K562 (cell line): Measurements from ENCODE around the gene ZFP36. TPM values are rescaled to one million over a fixed set of nuclear protein-coding genes. Genes with fewer than 3 reads are reported as not detected.

ENCODE experiments used
- ATAC-seq: fragments of 200-7000 bp; cut with Tn5 transposase; 3 replicates; pipeline ENCODE4 v1.9.1; 2020; ENCODE audit warnings: moderate library complexity
- BruUV-seq: library from RNA; stranded (reverse); fragments of 400-500 nt; replicated peaks from 2 replicates; lab custom pipeline; 2021; lab: Mats Ljungman, UMichigan
- CTCF ChIA-PET: fragments of 300-600 bp; formaldehyde crosslinking; extraction: SDS; loops from one replicate; lab custom pipeline; 2021; ENCODE audit warnings: low intra/inter-chr PET ratio; lab: Yijun Ruan, JAX
- POLR2A ChIA-PET: fragments of 300-600, 350-650 bp; sonication (Branson Sonifier 250); formaldehyde crosslinking; extraction: SDS; loops from one replicate; lab custom pipeline; 2021; ENCODE audit warnings: antibody characterized with exemption, inconsistent platforms; lab: Yijun Ruan, JAX
- DNase-seq, 4 experiments: peaks; one replicate each; pipeline versions ENCODE4 v3.0.0 to v3.0.0-alpha.2; 2011 to 2018; ENCODE audit warnings: low spot score in 3 of 4, mixed read lengths in 3 of 4; ENCODE audit errors: extremely low read depth in 1 of 4
- FAIRE-seq: peaks from 2 replicates; lab custom pipeline; 2011; peaks lifted over from hg19 to GRCh38; lab: Jason Lieb, UNC
- H2AFZ ChIP-seq: 2 replicates; pipeline ENCODE4 v1.6.0; 2011; ENCODE audit warnings: low read depth, low read length, control low read depth, inconsistent platforms
- H3K27ac ChIP-seq: fragments of 200-600 bp; 3 replicates; pipeline ENCODE4 v1.8.0; 2011; ENCODE audit warnings: low read depth, mild to moderate bottlenecking, control low read depth, inconsistent platforms, low read length, moderate library complexity, mixed read lengths; ENCODE audit errors: extremely low read depth
- H3K27me3 ChIP-seq, 2 experiments: fragments of 300-600 bp in 1 of 2; 2 replicates in 1 of 2; 3 replicates in 1 of 2; pipeline versions ENCODE4 v1.6.0 to v1.8.0; 2011; ENCODE audit warnings: inconsistent platforms in 2 of 2, low read length in 2 of 2, mild to moderate bottlenecking in 1 of 2, mixed read lengths in 1 of 2, moderate library complexity in 1 of 2; ENCODE audit not compliant: control insufficient read depth in 2 of 2, insufficient read depth in 2 of 2
- H3K36me3 ChIP-seq: fragments of 300-600 bp; 3 replicates; pipeline ENCODE4 v1.8.0; 2011; ENCODE audit warnings: mild to moderate bottlenecking, low read length, inconsistent platforms; ENCODE audit not compliant: control insufficient read depth, insufficient read depth
- H3K4me1 ChIP-seq, 2 experiments: fragments of 200-600 bp in 1 of 2; replicated peaks in 1 of 2; 2 replicates in 1 of 2; 3 replicates in 1 of 2; pipeline versions ENCODE4 v1.5.1 to v1.8.0; 2011; ENCODE audit warnings: inconsistent platforms in 2 of 2, low read length in 2 of 2, mild to moderate bottlenecking in 1 of 2, mixed read lengths in 1 of 2, moderate library complexity in 1 of 2; ENCODE audit not compliant: control insufficient read depth in 2 of 2, insufficient read depth in 2 of 2
- H3K4me2 ChIP-seq: 2 replicates; pipeline ENCODE4 v1.6.1; 2011; ENCODE audit warnings: low read length, control low read depth, inconsistent platforms, mixed read lengths; ENCODE audit not compliant: insufficient read depth
- H3K4me3 ChIP-seq: fragments of 200-600 bp; sonication (generic), shearing (Covaris generic); 2 replicates; pipeline ENCODE4 v1.5.1; 2016; ENCODE audit warnings: control low read depth, inconsistent platforms
- H3K79me2 ChIP-seq: fragments of 200-600 bp; 3 replicates; pipeline ENCODE4 v1.8.0; 2011; ENCODE audit warnings: low read length, inconsistent platforms; ENCODE audit not compliant: control insufficient read depth, insufficient read depth
- H3K9ac ChIP-seq, 2 experiments: 2 replicates each; pipeline versions ENCODE4 v1.6.0 to v1.6.1; 2011; ENCODE audit warnings: low read depth in 2 of 2, low read length in 2 of 2, control low read depth in 1 of 2, inconsistent platforms in 1 of 2, mild to moderate bottlenecking in 1 of 2, mixed read lengths in 1 of 2; ENCODE audit not compliant: insufficient read depth in 1 of 2
- H3K9me1 ChIP-seq: one replicate; pipeline ENCODE4 v1.6.0; 2011; ENCODE audit warnings: inconsistent platforms, mild to moderate bottlenecking, low read length, moderate library complexity; ENCODE audit not compliant: control insufficient read depth, insufficient read depth
- H3K9me3 ChIP-seq: replicated peaks from 2 replicates; pipeline ENCODE4 v1.5.1; 2011; ENCODE audit warnings: low read depth, low read length, inconsistent platforms; ENCODE audit not compliant: control insufficient read depth, insufficient read depth
- H4K20me1 ChIP-seq: replicated peaks from 2 replicates; pipeline ENCODE4 v1.6.1; 2011; ENCODE audit warnings: low read length, inconsistent platforms, mixed read lengths; ENCODE audit not compliant: control insufficient read depth, insufficient read depth
- BCOR ChIP-seq: fragments of 450-650 bp; IDR thresholded peaks from 2 replicates; pipeline ENCODE4 v1.6.1; 2016
- CBX1 ChIP-seq: sonication (generic); IDR thresholded peaks from 2 replicates; pipeline ENCODE4 v1.6.1; 2016; ENCODE audit warnings: antibody characterized with exemption, low read depth, mild to moderate bottlenecking
- CTBP1 ChIP-seq: fragments of 450-650 bp; IDR thresholded peaks from 2 replicates; pipeline ENCODE4 v1.6.1; 2016; ENCODE audit warnings: borderline replicate concordance
- ERF ChIP-seq: fragments of 450-650 bp; formaldehyde crosslinking; IDR thresholded peaks from 2 replicates; pipeline ENCODE4 v1.4.0; 2020; ENCODE audit warnings: mild to moderate bottlenecking, mixed read lengths
- FOSL1 ChIP-seq: fragments of 200-800 bp; sonication (Bioruptor generic); conservative IDR thresholded peaks from 2 replicates; pipeline ENCODE4 v1.6.1; 2016; ENCODE audit warnings: missing genetic modification characterization, missing compliant biosample characterization
- HNRNPUL1 ChIP-seq: fragments of 200-400 bp; formaldehyde crosslinking; IDR thresholded peaks from 2 replicates; pipeline ENCODE4 v1.6.1; 2017; ENCODE audit warnings: low read length
- KDM4B ChIP-seq, 2 experiments: fragments of 450-650 bp in 1 of 2; sonication (generic) in 1 of 2; IDR thresholded peaks; 2 replicates each; pipeline ENCODE4 v1.6.1; 2016 to 2017; ENCODE audit warnings: borderline replicate concordance in 2 of 2, antibody characterized with exemption in 1 of 2, low read depth in 1 of 2, mild to moderate bottlenecking in 1 of 2
- MAFF ChIP-seq: IDR thresholded peaks from 2 replicates; pipeline ENCODE4 v1.6.1; 2012; ENCODE audit warnings: low read length, improper control_type of control experiment
- MYNN ChIP-seq, 2 experiments: sonication (generic); formaldehyde crosslinking in 1 of 2; IDR thresholded peaks; 2 replicates each; pipeline versions ENCODE4 v1.5.0 to v1.6.1; 2016 to 2020; ENCODE audit warnings: antibody characterized with exemption in 1 of 2, missing genetic modification reagents in 1 of 2
- PHF20 ChIP-seq: fragments of 450-650 bp; IDR thresholded peaks from 2 replicates; pipeline ENCODE4 v1.6.1; 2018; ENCODE audit not compliant: partially characterized antibody
- PHF21A ChIP-seq: fragments of 450-650 bp; IDR thresholded peaks from 2 replicates; pipeline ENCODE4 v1.6.1; 2017; ENCODE audit warnings: low read depth, borderline replicate concordance
- POLR2G ChIP-seq: fragments of 200-400 bp; formaldehyde crosslinking; IDR thresholded peaks from 2 replicates; pipeline ENCODE4 v1.6.1; 2017; ENCODE audit warnings: low read depth, mild to moderate bottlenecking, antibody characterized with exemption, low read length, moderate library complexity
- PPARD ChIP-seq: fragments of 250-450 bp; sonication (Bioruptor Pico); IDR thresholded peaks from 2 replicates; pipeline ENCODE4 v1.8.0; 2022; ENCODE audit warnings: inconsistent platforms, mild to moderate bottlenecking, moderate library complexity
- ZFPM2 ChIP-seq: fragments of 250-450 bp; sonication (Bioruptor Pico); IDR thresholded peaks from 2 replicates; pipeline ENCODE4 v1.5.1; 2022; ENCODE audit warnings: mild to moderate bottlenecking
- ZNF140 ChIP-seq: fragments of 250-450 bp; sonication (Bioruptor Pico); IDR thresholded peaks from 2 replicates; pipeline ENCODE4 v1.8.0; 2021; ENCODE audit warnings: moderate library complexity, mild to moderate bottlenecking, inconsistent platforms
- ZNF175 ChIP-seq: fragments of 200-800 bp; sonication (Bioruptor generic); IDR thresholded peaks from 2 replicates; pipeline ENCODE4 v1.6.1; 2016; ENCODE audit warnings: low read depth, mild to moderate bottlenecking, missing genetic modification characterization, missing compliant biosample characterization
- ZNF324 ChIP-seq: fragments of 250-450 bp; sonication (Bioruptor Pico); IDR thresholded peaks from 2 replicates; pipeline ENCODE4 v1.4.0; 2020; ENCODE audit warnings: mild to moderate bottlenecking
- ZNF668 ChIP-seq: fragments of 250-450 bp; sonication (Bioruptor Pico); IDR thresholded peaks from 2 replicates; pipeline ENCODE4 v1.8.0; 2022; ENCODE audit warnings: mild to moderate bottlenecking, inconsistent platforms
- ZNF699 ChIP-seq: fragments of 250-450 bp; sonication (Bioruptor Pico); IDR thresholded peaks from 2 replicates; pipeline ENCODE4 v1.8.0; 2021; ENCODE audit warnings: mild to moderate bottlenecking, moderate library complexity; ENCODE audit not compliant: insufficient replicate concordance
- ZNF717 ChIP-seq: fragments of 250-450 bp; sonication (Bioruptor Pico); IDR thresholded peaks from 2 replicates; pipeline ENCODE4 v1.5.0; 2021
- WGBS: fragments of 100-300 bp; shearing (Covaris generic); methylation state at CpG from one replicate; pipeline ENCODE4 v1.1.6; 2016; ENCODE audit warnings: low coverage, mixed read lengths; ENCODE audit not compliant: insufficient coverage; ENCODE audit errors: missing lambda C conversion rate; 5-methylcytosine and 5-hydroxymethylcytosine counted together
- in situ Hi-C: fragments of 300-500 bp; cut with MboI; formaldehyde crosslinking; loops from 4 replicates; pipeline ENCODE4 v1.15.0; 2018; ENCODE audit warnings: inconsistent platforms, mixed read lengths
- intact Hi-C: fragments of 100-400 bp; cut with micrococcal nuclease; formaldehyde crosslinking; loops from 2 replicates; pipeline ENCODE4 v1.14.2; 2022
- polyA plus RNA-seq, 8 experiments: library from polyadenylated mRNA; depleted of rRNA in 4 of 8; stranded (reverse) in 5 of 8; unstranded in 3 of 8; fragments of >200 nt; fragmentation: Nextera tagmentation in 2 of 8; fragmentation: Illumina TruSeq in 1 of 8; extraction: Ambion mirVana in 2 of 8; extraction: Trizol in 1 of 8; gene quantifications; 2 replicates each; pipeline versions ENCODE4 v1.2.1 to v1.2.3, GENCODE V29; 2011 to 2014; ENCODE audit warnings: inconsistent platforms in 1 of 8, missing spikeins in 1 of 8
- total RNA-seq, 7 experiments: library from RNA; depleted of rRNA in 6 of 7; stranded (reverse); fragments of >200 nt in 6 of 7; fragmentation: Illumina TruSeq in 2 of 7; extraction: Trizol in 2 of 7; gene quantifications; 2 replicates each; pipeline versions ENCODE4 v1.2.1 to v1.2.3, GENCODE V29; 2011 to 2021; ENCODE audit warnings: low replicate concordance in 1 of 7
- TF ChIP-seq, protein P1 (sequence below), 3 experiments: fragments of 200-800 bp in 1 of 3; sonication (Bioruptor generic) in 1 of 3; sonication (generic) in 1 of 3; formaldehyde crosslinking in 1 of 3; IDR thresholded peaks; 2 replicates each; pipeline versions ENCODE4 v1.6.1 to v1.8.0; 2016 to 2022; ENCODE audit warnings: mild to moderate bottlenecking in 2 of 3, missing compliant biosample characterization in 2 of 3, missing genetic modification characterization in 2 of 3, missing genetic modification reagents in 1 of 3

Gene ZFP36
- total and polyA plus RNA-seq, 9 of the 15 experiments (the other 6 are each of a cell fraction or from before 2014, with no cell fraction given), result 1.0 to 20.1 (median 3.5) TPM

DNA sequence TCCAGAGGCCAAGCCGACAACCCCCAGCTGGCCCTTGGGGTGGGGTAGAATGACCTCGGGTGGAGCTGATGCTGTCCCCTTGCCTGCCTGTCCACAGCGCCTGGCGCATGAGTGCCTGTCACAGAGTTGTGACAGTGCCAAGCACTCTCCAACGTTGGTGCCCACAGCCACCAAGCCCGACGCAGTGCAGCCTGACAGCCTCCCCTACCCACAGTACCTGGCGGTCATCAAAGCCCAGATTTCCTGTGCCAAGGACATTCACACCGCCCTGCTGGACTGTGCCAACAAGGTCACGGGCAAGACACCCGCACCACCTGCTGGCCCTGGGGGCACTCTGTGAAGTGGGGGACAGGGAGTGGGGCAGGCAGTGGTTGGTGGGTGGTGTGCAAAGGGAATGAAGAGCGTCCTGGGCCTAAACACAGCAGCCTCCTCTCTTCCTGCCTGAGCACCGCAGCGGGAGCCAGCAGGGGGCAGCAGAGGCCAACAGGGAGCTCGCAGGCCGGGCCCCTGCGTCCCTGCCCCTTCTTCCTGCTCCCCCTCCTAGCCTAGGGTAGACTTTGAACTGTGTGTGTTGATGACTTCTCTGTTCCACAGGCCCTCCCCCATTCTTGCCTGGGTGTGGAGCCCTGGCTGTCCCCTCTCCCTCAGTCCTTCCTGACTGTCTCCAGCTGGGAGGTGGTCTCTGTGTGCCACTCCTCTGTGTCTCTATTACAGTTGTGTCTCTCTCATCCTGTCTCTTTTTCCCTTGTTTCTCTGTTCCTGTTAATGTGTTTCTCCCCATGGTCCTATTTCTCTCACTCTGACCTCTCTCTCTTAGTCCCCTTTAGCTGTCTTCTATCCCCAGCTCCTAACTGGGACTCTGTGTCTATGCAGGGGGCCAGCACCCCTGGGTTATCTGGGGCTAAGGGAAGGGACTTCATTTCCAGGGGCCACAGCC lies 9.0 kb upstream of the ZFP36 start:
- Histone ChIP-seq H3K4me1 (peaks cover 33 to 42% of the 10 kb centered on the region in 2 experiments), H3K4me2 (peak overlapping the region; percentile 52), H3K9ac (peak overlapping the region; percentile 33 to 85; a peak in 3 of 4 replicates), H2AFZ (peak overlapping the region; percentile 45; the same call in 1 of the 2 replicates), H4K20me1 (no peaks in the 10 kb centered on the region), H3K79me2 (peaks cover 2% of the 10 kb centered on the region; the same call in 2 of the 3 replicates), H3K9me3 (no peaks in the 10 kb centered on the region), H3K36me3 (peaks cover 27% of the 10 kb centered on the region; the same call in 2 of the 3 replicates), H3K27me3 (no peaks in the 10 kb centered on the region), H3K9me1 (peaks cover 3% of the 10 kb centered on the region), H3K4me3 (no peak overlapping the region), H3K27ac (peak overlapping the region; percentile 68)
- intact Hi-C loops (loop anchor here (1.0 kb wide), 1 partner anchor 15 kb away; the partner anchor contains the start of gene PLEKHG2), in situ Hi-C loops (no loop called here)
- no TSS peak for BruUV-seq
- 40% methylated on average over 17 of the region's 17 CpGs for WGBS
- DNase-seq (peak; percentile 79 to 92 (median 86)), FAIRE-seq (peak; percentile 88), ATAC-seq (peak; percentile 92)
- ChIA-PET CTCF (interaction anchor here (0.5 to 4.4 kb wide), 4 partner anchors 10 to 154 kb away, joined by 3 to 74 read pairs (median 4); partner anchors contain the start of gene PLEKHG2), POLR2A (interaction anchor here (0.6 to 1.8 kb wide), 14 partner anchors 9 to 531 kb away, joined by 3 to 12 read pairs (median 4); partner anchors contain the start of genes RPS16, SAMD4B, SUPT5H and TIMM50)
- TF ChIP-seq ZNF140 (CRISPR knock-in tag) (no peak), ZNF324 (CRISPR knock-in tag) (no peak), PPARD (CRISPR knock-in tag) (no peak), CBX1 (peak; percentile 79; the same call in 1 of the 2 replicates), CTBP1 (peak; percentile 58), ZNF175 (no peak), ZNF668 (CRISPR knock-in tag) (no peak), ZNF717 (CRISPR knock-in tag) (no peak), POLR2G (peak; percentile 66), BCOR (peak; percentile 95), ERF (CRISPR knock-in tag) (no peak), MAFF (no peak), PHF21A (peak; percentile 36; the same call in 1 of the 2 replicates), HNRNPUL1 (no peak), ZNF699 (no peak), PHF20 (no peak), ZFPM2 (no peak), FOSL1 (tag) (no peak), MYNN (IDR thresholded peaks at IDR 0.05) (0 out of 2 replicates have a peak, but pooled peaks have one; percentile 49), MYNN (CRISPR knock-in tag; IDR thresholded peaks at IDR 0.05) (no peak), KDM4B (IDR thresholded peaks at IDR 0.05; ENCODE audit: borderline replicate concordance in 2 of 2, low read depth in 1 of 2) (no peak)
- TF ChIP-seq, protein P1, sequence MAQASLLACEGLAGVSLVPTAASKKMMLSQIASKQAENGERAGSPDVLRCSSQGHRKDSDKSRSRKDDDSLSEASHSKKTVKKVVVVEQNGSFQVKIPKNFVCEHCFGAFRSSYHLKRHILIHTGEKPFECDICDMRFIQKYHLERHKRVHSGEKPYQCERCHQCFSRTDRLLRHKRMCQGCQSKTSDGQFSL (CRISPR knock-in tag; IDR thresholded peaks at IDR 0.05), result peak; percentile 87
- TF ChIP-seq, protein P1 (tag; IDR thresholded peaks at IDR 0.05), result peak in 1 of 2 experiments; percentile 74; a peak in 1 of 4 replicates
